ENCODE results near the gene NKD2.

Gene NKD2

DNA sequence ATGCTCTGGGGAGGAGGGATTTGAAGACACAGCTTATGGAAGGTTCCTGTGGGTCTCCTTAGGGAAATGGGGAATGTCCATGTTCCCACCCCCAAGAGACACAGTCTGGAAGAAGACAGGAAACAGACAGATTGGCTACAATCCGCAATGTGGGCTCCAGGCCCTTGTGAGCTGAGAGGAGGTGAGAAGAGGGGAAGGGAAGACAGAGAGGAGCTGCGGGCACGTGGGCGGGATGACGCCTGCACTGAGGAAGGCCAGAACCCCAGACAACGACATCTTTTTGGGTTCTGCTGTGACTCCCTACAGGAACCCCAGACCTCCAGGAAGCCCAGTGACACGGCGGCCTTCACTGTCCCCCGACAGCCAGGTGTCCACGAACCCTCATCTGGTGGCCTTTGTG is 29.9 kb upstream of the NKD2 start:
- Histone ChIP-seq H3K27ac (no peak overlapping the region), H3K4me3 (no peak overlapping the region)
- no peak for DNase-seq (ENCODE audit: low spot score)
- TF ChIP-seq CTCF (IDR thresholded peaks at IDR 0.05), result no peak

DNA sequence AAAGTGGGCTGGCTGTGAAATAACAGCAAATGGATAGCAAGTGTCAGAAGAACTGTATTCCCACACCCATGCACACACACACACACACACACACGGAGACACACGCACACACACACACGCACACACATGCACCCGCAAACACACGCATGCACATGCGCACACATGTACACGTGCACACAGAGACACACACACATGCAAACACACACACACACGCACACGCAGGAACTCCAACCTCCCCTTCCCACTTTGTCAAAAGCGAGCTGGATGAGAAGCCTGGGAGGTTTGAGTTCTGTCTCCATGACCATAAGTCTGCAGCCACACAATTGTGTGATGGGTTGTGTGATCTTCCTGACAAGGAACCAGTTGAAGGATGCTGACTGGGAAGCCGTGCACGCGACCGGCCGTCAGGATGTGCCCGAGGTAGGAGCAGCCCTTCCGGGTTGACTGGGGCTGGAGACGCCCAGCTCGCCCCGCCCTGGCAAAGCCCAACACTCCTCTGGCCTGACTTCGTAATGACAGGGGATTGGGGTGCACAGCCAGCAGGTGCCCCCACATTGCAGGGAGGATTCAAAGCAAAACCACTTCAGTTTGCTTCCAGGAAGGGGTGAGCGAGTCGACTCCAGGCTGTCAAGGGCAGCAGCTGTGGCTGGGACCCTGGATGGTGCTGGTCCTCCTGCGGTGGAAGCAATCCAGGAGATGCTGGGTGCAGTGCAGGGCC is 29.3 kb upstream of the NKD2 start:
- TF ChIP-seq CTCF (IDR thresholded peaks at IDR 0.05), result no peak
- Histone ChIP-seq H3K4me3 (no peak overlapping the region), H3K27ac (no peak overlapping the region)
- no peak for DNase-seq (ENCODE audit: low spot score)

GRCh38 chr5:980001-980588 is 28.5 kb upstream of the NKD2 start:
- H3K27ac ChIP-seq, result no peak overlapping the region
- DNase-seq (ENCODE audit: low spot score), result no peak
- no peak for TF ChIP-seq CTCF (IDR thresholded peaks at IDR 0.05)
- H3K4me3 ChIP-seq, result no peak overlapping the region

DNA sequence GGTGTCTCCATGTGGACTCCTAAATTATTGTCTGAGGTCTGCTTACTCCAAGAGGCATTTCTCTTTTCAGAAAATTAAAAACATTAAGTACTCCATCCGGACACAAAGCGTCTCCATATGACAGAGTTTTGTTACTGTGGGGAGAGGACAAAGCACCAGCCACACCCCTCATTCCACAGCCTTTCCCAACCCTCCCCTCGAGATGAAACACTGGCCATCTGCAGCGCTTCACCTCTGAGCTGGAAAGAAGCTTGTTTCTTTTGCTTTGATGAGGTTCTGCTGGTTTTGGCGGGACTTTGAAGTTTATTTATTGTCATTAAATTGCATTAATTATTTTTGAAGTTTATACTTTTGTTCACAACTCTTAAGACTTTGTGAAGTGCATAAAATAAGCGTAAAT is 27.6 kb upstream of the NKD2 start:
- no peak for DNase-seq (ENCODE audit: low spot score)
- no peak for TF ChIP-seq CTCF (IDR thresholded peaks at IDR 0.05)
- no peak overlapping the region for H3K27ac ChIP-seq
- no peak overlapping the region for H3K4me3 ChIP-seq

DNA sequence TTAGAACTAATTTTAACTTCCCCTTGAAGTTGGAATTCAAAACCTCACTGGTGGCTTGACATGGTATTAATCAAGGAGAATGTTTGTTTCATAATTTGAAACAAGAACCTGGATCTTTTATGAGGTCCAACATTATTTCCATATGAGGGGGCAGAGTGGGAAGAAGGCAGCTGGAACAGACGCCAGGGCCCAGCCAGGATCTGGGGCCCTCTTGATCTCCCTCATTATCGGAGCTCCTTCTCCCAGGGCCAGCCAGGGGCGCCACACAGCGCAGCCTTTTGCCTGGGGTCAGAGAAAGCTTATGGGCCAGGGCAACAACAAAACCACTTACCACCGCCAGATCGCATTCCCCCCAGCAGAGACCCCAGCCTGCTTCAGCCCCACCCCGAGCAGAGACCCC is 27.1 kb upstream of the NKD2 start:
- no peak for DNase-seq (ENCODE audit: low spot score)
- Histone ChIP-seq H3K4me3 (no peak overlapping the region), H3K27ac (no peak overlapping the region)
- TF ChIP-seq CTCF (IDR thresholded peaks at IDR 0.05), result no peak

DNA sequence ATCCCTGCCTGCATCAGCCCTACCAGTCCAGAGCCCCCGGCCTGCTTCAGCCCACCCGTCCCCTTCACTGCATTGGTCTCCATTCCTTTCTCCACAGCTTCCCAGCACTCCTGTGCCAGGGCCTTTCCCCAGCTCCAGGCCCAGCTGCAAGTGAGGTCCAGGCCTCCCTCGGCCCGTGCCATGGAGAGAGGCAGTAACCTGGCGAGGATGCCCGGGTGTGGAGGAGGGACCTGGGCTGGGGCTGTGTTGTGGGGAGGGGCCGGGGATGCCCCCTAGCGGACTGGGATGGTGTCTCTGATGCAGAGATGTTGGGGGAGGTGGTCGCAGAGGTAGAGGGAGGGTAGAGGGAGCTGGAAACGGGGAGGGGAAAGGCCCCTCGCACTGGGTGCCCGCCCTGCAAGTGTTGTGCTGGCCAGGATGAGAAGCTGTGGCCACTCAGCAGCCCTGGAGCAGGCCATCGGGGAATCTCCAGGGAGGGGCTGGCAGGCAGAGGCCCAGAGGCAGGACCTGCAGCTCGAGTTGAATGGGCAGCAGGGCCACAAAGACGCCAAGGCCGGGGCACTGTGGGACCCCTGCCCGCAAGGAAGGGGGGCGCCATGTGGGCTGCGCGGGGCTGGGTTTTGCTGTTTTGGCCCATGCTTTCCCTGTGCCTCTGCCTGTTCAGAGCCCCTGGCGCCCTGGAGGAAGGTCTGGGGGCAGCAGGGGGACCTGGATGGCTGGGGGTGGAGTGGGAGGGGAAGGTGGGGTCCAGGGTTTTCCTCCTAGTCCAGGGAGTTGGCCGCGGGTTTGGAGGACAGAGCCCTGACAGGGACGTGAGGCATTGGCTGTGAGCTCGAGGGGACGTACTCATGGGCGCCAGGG is 26.0 kb upstream of the NKD2 start:
- no peak for DNase-seq (ENCODE audit: low spot score)

More for the DNA sequence above, 26.0 kb upstream of the NKD2 start:
- no peak for TF ChIP-seq CTCF (IDR thresholded peaks at IDR 0.05)
- H3K4me3 ChIP-seq, result no peak overlapping the region
- no peak overlapping the region for H3K27ac ChIP-seq

Measured in coronary artery (tissue), 2 donors.